ENCODE measurements around the gene GCK. TPM values are rescaled to one million over a fixed set of nuclear protein-coding genes. Genes with fewer than 3 reads are reported as not detected.

GCK gene
- total RNA-seq, 2 experiments from 2014 or later = 2.1 to 3.3 TPM

DNA sequence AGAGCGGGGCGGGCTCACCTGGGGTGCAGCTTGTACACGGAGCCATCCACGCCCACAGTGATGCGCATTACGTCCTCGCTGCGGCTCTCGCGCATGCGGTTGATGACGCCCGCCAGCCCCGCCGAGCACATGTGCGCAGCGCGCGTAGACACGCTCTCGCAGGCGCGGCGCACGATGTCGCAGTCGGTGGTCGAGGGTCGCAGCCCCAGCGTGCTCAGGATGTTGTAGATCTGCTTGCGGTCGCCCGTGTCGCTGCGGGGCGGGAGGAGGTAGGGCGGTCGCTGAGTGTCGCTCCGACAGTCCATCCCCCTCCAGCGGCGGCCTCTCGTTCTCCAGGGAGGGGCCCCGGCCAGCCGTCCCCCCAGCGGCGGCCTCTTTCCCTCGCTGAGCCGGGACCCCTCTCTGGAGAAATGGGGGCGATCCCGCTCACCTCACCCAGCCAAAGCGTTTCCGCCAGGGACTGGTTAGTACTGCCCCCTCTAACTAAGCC, 43.7 kb downstream of the GCK start:
- H3K27ac Mint-ChIP-seq = no peak overlapping the region
- CTCF ChIA-PET = no interaction called here
- H3K9me3 Mint-ChIP-seq = no peaks in the 10 kb centered on the region
- H3K27me3 Mint-ChIP-seq (ENCODE audit: low read depth) = peaks cover 4% of the 10 kb centered on the region
- DNase-seq = peak; percentile 64
- intact Hi-C loops (cut with micrococcal nuclease) = no loop called here
- H3K4me3 Mint-ChIP-seq = peak overlapping the region; percentile 69
- H3K36me3 Mint-ChIP-seq (ENCODE audit: low read depth) = no peaks in the 10 kb centered on the region
- H3K4me1 Mint-ChIP-seq (ENCODE audit: low read depth) = peaks cover 9% of the 10 kb centered on the region

DNA sequence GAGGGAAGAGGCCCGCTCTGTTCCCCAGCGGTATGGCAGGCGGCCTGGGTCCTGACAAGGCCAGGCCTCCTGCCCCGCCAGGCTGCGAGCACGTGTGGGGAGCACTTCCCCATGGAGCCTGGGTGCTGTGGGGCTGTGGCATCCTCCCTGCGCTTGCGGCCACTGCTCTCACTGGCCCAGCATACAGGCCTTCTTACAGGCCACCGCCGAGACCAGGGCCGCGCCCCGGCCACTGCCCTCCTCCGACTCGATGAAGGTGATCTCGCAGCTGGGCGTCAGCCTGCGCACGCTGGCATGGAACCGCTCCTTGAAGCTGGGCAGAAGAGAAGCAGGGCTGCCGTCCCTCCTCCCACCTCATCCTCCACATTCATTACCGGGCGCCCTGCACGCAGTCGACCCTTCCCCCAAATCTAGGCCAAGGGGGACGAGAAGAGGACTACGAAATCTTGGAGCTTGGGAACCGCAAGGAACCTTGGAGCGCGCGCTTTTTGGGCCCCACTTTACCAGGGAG, 44.2 kb downstream of the GCK start:
- Mint-ChIP-seq H3K27me3 (ENCODE audit: low read depth) (peaks cover 4% of the 10 kb centered on the region), H3K4me1 (ENCODE audit: low read depth) (peaks cover 9% of the 10 kb centered on the region), H3K9me3 (no peaks in the 10 kb centered on the region), H3K4me3 (peak overlapping the region; percentile 69), H3K36me3 (ENCODE audit: low read depth) (no peaks in the 10 kb centered on the region), H3K27ac (no peak overlapping the region)
- no peak for DNase-seq
- intact Hi-C loops (cut with micrococcal nuclease) = no loop called here
- CTCF ChIA-PET = no interaction called here

DNA sequence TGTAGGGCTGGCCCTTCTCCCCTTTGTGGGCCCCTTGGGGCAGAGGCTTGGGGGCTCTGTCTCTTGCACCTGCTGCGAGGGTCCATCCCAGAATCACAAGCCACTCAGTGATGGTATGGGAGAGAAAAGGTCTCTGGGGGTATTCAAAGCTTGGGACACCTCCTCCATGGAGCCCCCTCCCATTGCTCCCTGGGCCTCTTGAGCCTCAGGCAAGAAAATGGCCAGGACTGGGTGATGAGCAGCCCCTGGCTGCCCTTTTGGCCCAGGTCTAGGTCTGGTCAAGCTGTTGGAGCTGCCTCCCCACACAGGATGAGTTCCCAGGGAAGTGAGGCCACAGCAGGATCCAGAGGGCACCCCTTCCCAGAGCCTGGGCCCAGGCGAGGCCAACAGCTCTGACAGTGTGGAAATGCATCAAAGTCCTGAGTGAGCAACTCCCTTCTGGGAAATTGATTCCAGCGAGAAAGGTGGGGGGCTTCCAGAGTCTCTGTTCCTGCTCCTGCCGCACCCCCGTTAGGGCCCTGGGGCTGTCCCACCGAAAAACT, 44.7 kb downstream of the GCK start:
- intact Hi-C loops (cut with micrococcal nuclease) = no loop called here
- Mint-ChIP-seq H3K27me3 (ENCODE audit: low read depth) (peaks cover 4% of the 10 kb centered on the region), H3K4me1 (ENCODE audit: low read depth) (peaks cover 9% of the 10 kb centered on the region), H3K27ac (no peak overlapping the region), H3K9me3 (no peaks in the 10 kb centered on the region), H3K4me3 (no peak overlapping the region), H3K36me3 (ENCODE audit: low read depth) (no peaks in the 10 kb centered on the region)
- DNase-seq = no peak
- CTCF ChIA-PET = interaction anchor here (0.6 kb wide), 1 partner anchor 658 kb away, joined by 3 read pairs; no protein-coding TSS in a partner anchor

DNA sequence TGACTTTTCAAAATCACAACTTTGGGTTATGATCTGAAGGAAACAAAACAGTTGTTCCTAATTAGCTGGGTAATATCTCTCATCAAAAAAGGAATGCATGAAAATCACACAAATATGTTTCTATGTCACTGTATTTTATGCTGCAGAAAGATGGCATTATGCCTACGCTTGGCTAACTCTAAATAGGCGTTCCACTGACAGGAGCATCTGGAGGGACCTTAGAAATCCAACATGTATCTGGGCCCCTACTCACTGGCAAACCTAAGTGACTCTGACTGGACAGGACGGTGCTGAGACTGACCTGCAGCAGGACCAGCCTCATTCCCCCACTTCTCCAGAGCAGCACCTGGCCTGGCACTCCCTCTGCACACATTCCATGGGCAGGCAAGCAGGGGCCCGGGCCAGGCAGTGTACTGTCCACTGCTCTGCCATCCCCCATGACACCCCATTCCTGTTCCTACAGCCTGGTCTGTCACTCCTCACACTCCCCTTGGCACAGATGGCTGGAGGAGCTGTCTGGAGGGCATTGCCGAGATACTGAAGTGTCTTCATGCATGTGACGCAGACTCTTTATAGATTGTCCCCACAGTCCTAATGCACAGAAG, 45.5 kb downstream of the GCK start:
- CTCF ChIA-PET = interaction anchor here (0.6 kb wide), 1 partner anchor 659 kb away, joined by 3 read pairs; no protein-coding TSS in a partner anchor
- Mint-ChIP-seq H3K27me3 (ENCODE audit: low read depth) (peaks cover 4% of the 10 kb centered on the region), H3K4me3 (no peak overlapping the region), H3K9me3 (no peaks in the 10 kb centered on the region), H3K27ac (no peak overlapping the region), H3K4me1 (ENCODE audit: low read depth) (peaks cover 9% of the 10 kb centered on the region), H3K36me3 (ENCODE audit: low read depth) (no peaks in the 10 kb centered on the region)
- intact Hi-C loops (cut with micrococcal nuclease) = no loop called here
- no peak for DNase-seq

DNA sequence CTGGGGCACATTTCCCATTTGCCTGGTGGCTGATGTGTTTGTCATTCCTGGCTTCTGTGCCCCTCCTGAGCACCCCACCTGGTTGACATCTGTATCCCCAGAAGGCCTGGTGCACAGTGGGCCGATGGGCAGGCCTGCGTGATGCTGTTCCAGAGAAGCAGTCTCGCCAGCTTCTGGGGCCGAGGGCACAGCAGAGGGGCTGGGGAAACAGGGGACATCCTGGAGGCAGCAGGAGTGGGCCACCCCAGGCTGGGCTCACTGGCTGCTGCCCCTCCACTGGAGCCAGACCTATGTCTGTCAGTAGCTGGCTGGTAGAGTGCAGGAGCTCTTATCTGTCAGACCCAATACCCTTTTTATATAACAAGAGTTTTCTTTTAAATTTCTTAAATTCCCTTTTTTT, 47.2 kb downstream of the GCK start:
- no peak overlapping the region for H3K27ac Mint-ChIP-seq
- H3K4me3 Mint-ChIP-seq = no peak overlapping the region
- no peaks in the 10 kb centered on the region for H3K36me3 Mint-ChIP-seq (ENCODE audit: low read depth)
- intact Hi-C loops (cut with micrococcal nuclease) = no loop called here
- DNase-seq = no peak
- CTCF ChIA-PET = no interaction called here
- H3K4me1 Mint-ChIP-seq (ENCODE audit: low read depth) = peaks cover 9% of the 10 kb centered on the region
- no peaks in the 10 kb centered on the region for H3K9me3 Mint-ChIP-seq
- peaks cover 4% of the 10 kb centered on the region for H3K27me3 Mint-ChIP-seq (ENCODE audit: low read depth)

DNA sequence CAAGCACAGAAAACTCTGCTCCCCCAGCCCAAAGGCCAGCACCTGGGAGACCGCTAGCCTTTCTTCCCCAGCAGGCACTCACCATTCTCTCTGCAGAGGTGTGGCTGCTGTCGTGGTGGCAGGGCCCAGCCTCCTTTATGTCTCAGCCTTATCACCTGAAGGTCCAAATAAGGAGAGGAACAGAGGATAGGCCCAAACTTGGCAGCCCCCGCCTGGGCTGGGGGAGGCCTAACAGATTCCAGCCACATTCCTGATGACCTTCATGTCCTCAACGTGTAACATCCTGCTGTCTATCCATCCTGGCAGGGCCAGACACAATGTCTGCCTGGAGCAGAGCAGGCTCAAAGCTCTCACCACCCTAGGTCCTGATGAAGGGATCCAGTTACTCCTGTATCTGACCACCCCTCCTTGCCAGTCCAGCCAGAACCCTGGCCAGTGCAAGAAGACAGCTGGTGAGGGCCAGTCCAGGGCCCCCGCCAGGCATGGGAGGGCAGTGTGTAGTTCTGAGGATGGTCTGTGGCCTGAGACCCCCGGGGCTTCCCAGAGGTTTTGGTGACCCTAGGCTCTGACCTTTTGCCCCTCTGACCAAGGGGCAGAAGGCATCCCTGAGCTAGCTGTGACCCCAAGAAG, 47.9 kb downstream of the GCK start, which contains the start of gene MYL7:
Gene MYL7 (minus strand): TSS at position 112 of the 630 bp plus-strand sequence. CDS start 27 bp downstream, at position 85.
- Mint-ChIP-seq H3K36me3 (ENCODE audit: low read depth) (no peaks in the 10 kb centered on the region), H3K9me3 (no peaks in the 10 kb centered on the region), H3K27me3 (ENCODE audit: low read depth) (peaks cover 4% of the 10 kb centered on the region), H3K4me1 (ENCODE audit: low read depth) (peaks cover 9% of the 10 kb centered on the region), H3K27ac (no peak within 1 kb of the TSS), H3K4me3 (no peak within 1 kb of the TSS)
- intact Hi-C loops (cut with micrococcal nuclease) = no loop called here
- CTCF ChIA-PET = no interaction called here
- DNase-seq = no peak

DNA sequence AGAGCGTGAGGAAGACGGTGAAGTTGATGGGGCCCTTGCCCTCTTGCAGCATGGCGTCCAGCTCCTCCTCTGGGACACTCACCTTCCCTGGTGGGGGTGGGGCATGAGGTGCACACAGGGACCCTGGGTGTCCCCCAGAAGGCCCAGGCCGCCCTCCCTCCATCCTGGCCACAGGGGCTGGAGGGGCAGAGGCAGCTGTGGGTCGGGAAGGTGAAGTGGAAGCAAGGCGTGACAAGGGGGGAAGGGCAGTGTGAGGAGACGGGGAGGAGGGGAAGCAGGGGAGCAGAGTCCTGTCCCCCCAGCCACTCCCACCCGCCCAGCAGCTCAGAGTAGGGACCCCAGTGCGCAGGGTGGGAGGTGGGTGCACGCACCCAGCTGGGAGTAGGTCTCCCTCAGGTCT, 48.9 kb downstream of the GCK start:
- Mint-ChIP-seq H3K36me3 (ENCODE audit: low read depth) (no peaks in the 10 kb centered on the region), H3K27me3 (ENCODE audit: low read depth) (peaks cover 4% of the 10 kb centered on the region), H3K27ac (no peak overlapping the region), H3K9me3 (no peaks in the 10 kb centered on the region), H3K4me1 (ENCODE audit: low read depth) (peaks cover 4% of the 10 kb centered on the region), H3K4me3 (no peak overlapping the region)
- CTCF ChIA-PET = no interaction called here
- DNase-seq = no peak
- intact Hi-C loops (cut with micrococcal nuclease) = no loop called here

DNA sequence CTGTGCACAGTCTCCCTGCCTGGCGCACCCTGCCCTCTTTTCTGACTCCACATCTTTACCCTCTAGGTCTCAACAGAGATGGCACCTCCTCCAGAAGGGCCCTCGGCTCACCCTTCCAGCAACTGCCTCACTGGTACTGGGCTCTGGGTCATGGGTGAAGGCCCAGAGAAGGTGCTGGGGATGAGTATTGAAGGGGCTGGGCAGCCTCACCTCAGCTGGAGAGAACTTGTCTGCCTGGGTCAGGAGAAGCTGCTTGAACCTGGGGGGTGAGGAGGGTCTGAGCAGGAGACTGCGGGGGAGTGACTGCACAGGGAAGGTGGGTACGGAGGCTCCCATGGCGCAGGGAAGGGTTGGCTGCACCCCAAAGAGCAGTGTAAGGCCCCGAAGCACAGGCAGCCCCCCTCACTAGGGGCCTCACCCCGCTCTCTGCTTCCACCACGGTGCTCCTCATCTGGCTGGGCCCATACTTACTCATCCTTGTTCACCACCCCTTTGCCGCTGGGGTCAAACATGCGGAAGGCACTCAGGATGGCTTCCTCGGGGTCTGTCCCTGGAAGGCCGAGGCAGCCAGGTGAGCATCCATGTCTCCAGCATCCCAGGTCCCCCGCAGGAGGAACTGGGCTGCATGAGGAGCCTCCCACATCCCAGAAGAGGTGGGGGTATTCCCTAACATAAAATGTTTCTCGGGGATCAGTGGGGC, 49.8 kb downstream of the GCK start:
- DNase-seq = no peak
- no peaks in the 10 kb centered on the region for H3K4me1 Mint-ChIP-seq (ENCODE audit: low read depth)
- CTCF ChIA-PET = no interaction called here
- H3K27ac Mint-ChIP-seq = no peak overlapping the region
- H3K9me3 Mint-ChIP-seq = no peaks in the 10 kb centered on the region
- H3K36me3 Mint-ChIP-seq (ENCODE audit: low read depth) = no peaks in the 10 kb centered on the region
- H3K4me3 Mint-ChIP-seq = no peak overlapping the region
- intact Hi-C loops (cut with micrococcal nuclease) = no loop called here
- H3K27me3 Mint-ChIP-seq (ENCODE audit: low read depth) = no peaks in the 10 kb centered on the region

DNA sequence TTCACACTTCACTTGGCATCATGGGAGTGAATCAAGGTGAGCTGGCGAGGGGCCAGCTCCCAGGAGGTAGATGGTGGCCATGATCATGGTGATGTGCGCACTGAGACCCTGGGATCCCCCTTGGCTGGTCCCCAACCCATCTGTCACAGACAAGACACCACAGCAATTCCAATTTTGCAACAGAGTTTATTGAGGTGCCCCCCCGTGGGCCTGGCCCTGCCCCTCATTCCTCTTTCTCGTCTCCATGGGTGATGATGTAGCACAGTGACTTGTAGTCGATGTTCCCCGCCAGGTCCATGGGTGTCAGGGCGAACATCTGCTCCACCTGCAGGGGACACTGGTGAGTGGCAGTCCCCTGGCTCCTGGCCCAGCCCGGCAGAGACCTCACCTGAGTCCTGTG, 50.5 kb downstream of the GCK start:
- intact Hi-C loops (cut with micrococcal nuclease) = no loop called here
- Mint-ChIP-seq H3K4me3 (no peak overlapping the region), H3K36me3 (ENCODE audit: low read depth) (no peaks in the 10 kb centered on the region), H3K27me3 (ENCODE audit: low read depth) (no peaks in the 10 kb centered on the region), H3K27ac (no peak overlapping the region), H3K4me1 (ENCODE audit: low read depth) (no peaks in the 10 kb centered on the region), H3K9me3 (no peaks in the 10 kb centered on the region)
- CTCF ChIA-PET = no interaction called here
- no peak for DNase-seq

DNA sequence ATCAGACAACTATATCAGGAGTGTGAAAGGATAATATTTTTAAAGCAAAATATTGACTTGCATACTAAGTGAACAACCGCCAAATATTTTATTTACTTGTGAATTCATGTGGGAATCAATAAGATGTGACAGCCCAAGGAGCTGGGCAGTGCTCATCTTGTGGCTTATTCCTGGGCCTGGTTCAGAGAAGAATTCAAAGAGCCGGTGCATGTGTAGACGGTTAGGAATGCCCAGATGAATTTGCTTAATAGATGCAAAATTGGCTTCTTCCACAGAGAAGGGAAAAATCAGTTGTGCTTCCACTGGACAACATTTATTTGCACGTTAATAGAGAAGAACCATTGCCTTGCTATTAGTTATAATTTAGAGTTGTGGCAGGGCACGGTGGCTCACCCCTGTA, 52.5 kb downstream of the GCK start:
- Mint-ChIP-seq H3K4me3 (no peak overlapping the region), H3K27ac (no peak overlapping the region), H3K4me1 (ENCODE audit: low read depth) (no peaks in the 10 kb centered on the region), H3K27me3 (ENCODE audit: low read depth) (no peaks in the 10 kb centered on the region), H3K36me3 (ENCODE audit: low read depth) (no peaks in the 10 kb centered on the region), H3K9me3 (no peaks in the 10 kb centered on the region)
- no peak for DNase-seq
- intact Hi-C loops (cut with micrococcal nuclease) = no loop called here
- CTCF ChIA-PET = no interaction called here

DNA sequence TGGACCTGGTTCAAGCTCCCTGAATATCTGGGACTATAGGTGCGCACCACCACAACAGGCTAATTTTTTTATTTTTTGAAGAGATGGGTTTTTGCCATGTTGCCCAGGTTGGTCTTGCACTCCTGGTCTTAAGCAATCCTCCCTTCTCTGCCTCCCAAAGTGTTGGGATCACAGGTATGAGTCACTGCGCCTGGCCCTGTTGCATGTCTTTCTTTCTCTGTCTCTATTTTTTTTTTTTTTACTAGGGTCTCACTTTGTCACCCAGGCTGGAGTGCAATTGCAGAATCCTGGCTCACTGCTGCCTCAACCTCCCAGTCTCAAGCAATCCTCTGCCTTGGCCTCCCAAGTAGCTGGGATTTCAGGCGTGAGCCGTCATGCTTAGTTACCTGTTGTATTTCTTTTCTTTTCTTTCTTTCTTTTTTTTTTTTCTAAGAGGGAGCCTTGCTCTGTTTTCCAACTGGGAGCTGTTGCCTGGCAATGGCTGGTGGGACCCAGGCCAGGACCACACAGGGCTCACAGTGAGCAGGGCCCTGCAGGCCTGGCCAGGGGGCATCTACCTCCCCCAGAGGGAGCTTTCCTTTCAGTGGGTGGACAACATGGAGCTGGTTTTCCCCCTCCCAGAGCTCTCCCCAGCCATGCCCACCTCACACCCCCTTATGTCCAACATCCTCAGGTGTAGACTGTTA, 54.2 kb downstream of the GCK start:
- DNase-seq = no peak

DNA sequence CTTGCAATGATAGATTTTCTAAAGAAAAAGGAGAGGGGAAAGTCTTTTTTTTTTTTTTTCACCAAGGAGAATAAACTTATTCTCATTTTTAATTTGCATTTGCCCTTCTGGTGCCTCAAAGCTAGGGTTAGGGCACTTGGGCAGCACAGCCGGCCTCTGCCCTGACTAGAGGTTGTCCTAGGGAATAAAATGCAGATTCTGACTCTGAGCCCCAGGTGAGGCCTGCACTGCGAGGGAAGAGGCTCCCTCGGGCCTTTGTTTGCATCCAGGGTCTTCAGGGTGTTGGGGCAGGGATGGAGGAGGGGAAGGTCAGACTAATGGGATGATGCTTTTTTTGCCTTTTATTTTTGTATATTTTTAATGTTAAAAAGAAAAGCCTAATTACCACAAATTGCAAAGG, 55.9 kb downstream of the GCK start:
- Mint-ChIP-seq H3K9me3 (no peaks in the 10 kb centered on the region), H3K4me1 (ENCODE audit: low read depth) (no peaks in the 10 kb centered on the region), H3K36me3 (ENCODE audit: low read depth) (no peaks in the 10 kb centered on the region), H3K27me3 (ENCODE audit: low read depth) (no peaks in the 10 kb centered on the region), H3K27ac (no peak overlapping the region), H3K4me3 (no peak overlapping the region)
- DNase-seq = no peak
- CTCF ChIA-PET = no interaction called here
- intact Hi-C loops (cut with micrococcal nuclease) = no loop called here

More for the DNA sequence above, 54.2 kb downstream of the GCK start:
- intact Hi-C loops (cut with micrococcal nuclease) = no loop called here
- H3K4me1 Mint-ChIP-seq (ENCODE audit: low read depth) = no peaks in the 10 kb centered on the region
- no peak overlapping the region for H3K27ac Mint-ChIP-seq
- no peaks in the 10 kb centered on the region for H3K27me3 Mint-ChIP-seq (ENCODE audit: low read depth)
- H3K36me3 Mint-ChIP-seq (ENCODE audit: low read depth) = no peaks in the 10 kb centered on the region
- H3K9me3 Mint-ChIP-seq = no peaks in the 10 kb centered on the region
- CTCF ChIA-PET = interaction anchor here (0.5 kb wide), 1 partner anchor 83 kb away, joined by 3 read pairs; no protein-coding TSS in a partner anchor
- H3K4me3 Mint-ChIP-seq = no peak overlapping the region

Data from activated naive CD4-positive, alpha-beta T cell treated with anti-CD3 and anti-CD28 coated beads for 36 hours (primary cell).